GM18867 (cell line): Measurements from ENCODE around the gene RANBP10.

Experiments used
- ATAC-seq: cut with Tn5 transposase; IDR thresholded peaks from one replicate; pipeline ENCODE4 v1.9.1; 2021; ENCODE audit warnings: mild to moderate bottlenecking, moderate library complexity; ENCODE audit not compliant: unreplicated experiment

Gene RANBP10

DNA sequence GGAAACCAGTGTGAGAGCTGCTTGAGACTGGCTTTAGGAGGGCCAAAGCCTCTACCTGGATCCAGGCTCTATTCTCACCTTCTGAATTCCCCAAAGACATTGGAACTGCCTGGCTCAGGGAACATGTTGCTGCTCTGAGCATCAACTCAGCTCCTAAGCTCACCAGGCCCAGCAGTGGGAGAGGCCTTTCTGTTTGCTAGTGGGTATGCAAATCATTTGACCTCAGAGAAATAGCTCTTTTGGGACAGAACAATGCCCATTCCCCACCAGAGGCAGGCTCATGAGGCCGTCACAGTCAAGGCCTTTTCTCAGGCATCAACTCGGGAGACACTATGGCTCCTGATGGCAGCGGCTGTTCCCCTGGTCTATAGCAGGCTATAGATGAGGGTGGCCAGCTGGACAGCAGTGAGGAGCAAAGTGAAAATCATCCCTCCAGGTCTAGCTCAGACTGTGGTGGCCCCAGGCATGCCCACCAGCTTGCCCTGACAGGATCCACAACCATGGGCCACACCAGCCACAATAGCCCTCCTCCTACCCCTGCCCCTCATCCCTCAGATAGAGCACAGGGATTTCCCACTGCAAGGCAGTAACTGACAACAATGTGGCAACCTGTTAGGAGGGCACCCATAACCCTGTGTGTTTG, 56.8 kb downstream of the RANBP10 start:
- no peak for ATAC-seq

DNA sequence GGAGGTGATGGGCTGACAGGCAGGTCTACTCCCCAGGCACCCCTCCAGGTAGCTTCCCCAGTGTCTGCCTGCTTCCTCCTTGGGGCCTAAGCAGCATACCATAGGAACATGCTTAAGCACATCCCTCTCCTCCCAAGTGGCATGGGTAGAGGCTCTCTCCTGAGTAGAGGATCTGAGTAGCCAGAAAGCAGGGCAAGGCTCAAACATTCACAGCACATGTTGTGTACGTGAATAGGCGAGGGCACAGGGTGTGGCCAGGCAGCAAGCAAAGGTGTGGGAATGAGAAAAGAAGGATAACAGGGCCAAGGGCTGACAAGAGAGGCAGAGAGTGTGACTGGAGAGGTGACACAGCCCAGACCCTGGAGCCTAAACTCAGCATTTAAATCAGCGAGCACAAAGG, 57.5 kb downstream of the RANBP10 start:
- ATAC-seq, result no peak

DNA sequence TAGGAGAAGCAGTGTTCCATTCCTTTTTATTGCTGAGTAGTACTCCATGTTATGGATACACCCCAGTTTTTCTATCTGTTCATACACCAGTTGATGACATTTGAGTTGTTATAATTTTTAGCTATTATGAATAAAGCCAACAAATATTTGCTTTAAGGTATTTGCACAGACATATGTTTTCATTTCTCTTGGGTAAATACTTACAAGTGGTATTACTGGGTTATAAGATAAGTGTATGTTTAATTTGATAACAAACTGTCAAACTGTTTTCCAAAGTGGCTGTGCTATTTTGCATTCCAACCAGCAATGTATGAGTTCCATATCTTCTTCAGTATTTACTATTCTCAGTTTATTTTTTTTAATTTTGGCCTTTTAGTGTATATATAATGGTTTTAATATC, 59.5 kb downstream of the RANBP10 start:
- ATAC-seq, result no peak

- ATAC-seq, result no peak
Measured at GRCh38 chr16:67741118-67741517, 65.2 kb downstream of the RANBP10 start.

DNA sequence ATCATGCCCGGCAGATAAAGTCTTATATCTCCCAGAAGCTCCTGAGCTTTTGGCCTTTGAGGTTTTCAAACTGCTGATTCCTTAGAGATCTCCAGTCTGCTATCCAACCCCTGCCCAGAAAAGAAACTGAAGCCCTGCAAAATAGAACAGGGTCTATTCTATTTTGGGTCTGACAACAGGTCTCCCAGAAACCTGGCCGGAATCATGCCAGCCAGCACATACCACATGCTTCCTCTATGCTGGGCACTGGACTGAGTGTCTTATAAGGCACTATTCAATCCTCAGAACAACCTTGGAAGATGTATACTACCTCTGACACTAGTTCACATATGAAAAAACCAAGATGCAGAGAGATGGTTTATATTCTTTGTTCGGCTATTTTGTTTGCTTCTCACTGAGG, 66.0 kb downstream of the RANBP10 start:
- no peak for ATAC-seq

GRCh38 chr16:67736858-67737257, 69.5 kb downstream of the RANBP10 start:
- ATAC-seq, result no peak

GRCh38 chr16:67734731-67735201, 71.6 kb downstream of the RANBP10 start:
- ATAC-seq, result no peak

GRCh38 chr16:67733734-67734470, 72.5 kb downstream of the RANBP10 start:
- no peak for ATAC-seq

- no peak for ATAC-seq
Measured at GRCh38 chr16:67731753-67732095, 74.6 kb downstream of the RANBP10 start.

DNA sequence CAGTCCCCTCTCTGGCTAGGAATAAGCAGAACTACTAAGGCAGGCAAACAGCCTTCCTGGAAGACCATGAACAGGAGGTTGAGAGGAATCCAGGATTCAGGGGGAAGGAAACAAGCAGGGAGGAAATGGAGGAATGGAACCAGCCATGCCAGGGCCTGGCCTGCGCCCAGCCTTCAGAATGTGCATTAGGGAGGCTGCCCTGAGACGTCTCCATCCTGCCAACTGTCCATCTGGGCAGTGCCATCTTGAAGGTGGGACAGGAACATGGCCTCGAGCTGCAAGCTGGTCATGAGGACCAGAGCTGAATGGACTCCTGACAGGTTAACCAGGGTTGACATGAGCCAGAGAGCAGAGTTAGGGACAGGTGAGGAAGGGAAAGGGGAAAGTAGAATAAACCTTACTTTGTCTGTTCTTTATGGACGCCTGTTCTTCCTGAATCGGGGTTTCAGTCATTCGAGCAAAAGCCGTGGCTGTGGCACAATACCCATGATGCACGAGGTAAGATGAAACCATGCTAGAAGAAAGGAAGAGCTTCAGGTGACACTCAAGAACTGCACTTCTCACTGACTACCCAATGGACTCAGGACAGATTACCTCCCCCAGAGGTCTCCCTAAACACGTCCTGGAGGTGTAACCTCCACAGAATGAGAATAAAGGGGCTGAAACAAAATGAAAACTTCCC, 75.1 kb downstream of the RANBP10 start:
- ATAC-seq, result no peak

- no peak for ATAC-seq
Measured at GRCh38 chr16:67730326-67730725, 76.0 kb downstream of the RANBP10 start.

- no peak for ATAC-seq
Measured at GRCh38 chr16:67729636-67730248, 76.6 kb downstream of the RANBP10 start.

DNA sequence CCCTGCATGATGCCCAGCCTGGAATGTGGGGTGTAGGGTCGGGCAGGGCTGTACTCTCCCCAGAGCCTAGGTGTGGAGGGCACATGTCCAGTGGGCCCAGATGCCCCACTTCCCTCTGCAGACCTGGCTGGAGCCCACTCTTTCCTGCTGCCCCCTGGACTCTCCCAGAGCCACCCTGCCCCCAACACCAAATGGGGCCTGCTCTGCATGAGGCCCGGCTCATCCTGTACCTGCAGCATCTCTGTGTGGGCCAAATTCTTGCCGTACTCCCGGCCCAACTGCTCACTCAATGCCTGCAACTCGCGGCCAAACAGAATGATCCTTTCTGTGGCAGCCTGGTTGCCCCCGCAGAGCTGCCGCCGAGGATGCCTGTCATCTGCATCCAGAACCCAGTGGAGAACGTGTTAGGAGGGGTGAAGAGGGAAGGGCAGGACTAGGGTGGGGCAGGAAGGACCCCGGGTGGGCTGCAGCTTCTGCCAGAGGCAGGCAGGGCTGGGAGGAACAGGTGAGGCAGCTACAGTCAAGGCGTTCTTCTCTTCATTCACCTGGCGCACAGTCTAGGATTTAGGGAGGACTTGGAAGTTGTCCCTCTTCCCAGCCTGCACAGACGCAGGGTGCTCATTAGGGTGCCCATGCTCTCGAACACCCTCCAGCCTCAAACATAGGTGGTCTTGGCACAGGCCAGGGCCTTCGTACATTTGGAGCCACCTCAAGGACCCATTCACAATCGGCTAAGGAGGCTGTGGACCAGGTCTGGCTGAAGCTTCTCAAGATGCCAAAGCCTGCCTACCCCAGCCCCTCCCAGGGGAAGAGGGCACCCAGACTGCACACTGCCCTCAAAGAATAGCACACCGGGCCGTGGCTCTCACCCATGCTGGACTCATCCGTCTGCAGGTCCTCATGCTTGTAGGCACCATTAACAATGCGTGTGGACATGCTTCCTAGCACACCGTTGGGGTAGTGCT, 78.6 kb downstream of the RANBP10 start:
- ATAC-seq, result no peak

DNA sequence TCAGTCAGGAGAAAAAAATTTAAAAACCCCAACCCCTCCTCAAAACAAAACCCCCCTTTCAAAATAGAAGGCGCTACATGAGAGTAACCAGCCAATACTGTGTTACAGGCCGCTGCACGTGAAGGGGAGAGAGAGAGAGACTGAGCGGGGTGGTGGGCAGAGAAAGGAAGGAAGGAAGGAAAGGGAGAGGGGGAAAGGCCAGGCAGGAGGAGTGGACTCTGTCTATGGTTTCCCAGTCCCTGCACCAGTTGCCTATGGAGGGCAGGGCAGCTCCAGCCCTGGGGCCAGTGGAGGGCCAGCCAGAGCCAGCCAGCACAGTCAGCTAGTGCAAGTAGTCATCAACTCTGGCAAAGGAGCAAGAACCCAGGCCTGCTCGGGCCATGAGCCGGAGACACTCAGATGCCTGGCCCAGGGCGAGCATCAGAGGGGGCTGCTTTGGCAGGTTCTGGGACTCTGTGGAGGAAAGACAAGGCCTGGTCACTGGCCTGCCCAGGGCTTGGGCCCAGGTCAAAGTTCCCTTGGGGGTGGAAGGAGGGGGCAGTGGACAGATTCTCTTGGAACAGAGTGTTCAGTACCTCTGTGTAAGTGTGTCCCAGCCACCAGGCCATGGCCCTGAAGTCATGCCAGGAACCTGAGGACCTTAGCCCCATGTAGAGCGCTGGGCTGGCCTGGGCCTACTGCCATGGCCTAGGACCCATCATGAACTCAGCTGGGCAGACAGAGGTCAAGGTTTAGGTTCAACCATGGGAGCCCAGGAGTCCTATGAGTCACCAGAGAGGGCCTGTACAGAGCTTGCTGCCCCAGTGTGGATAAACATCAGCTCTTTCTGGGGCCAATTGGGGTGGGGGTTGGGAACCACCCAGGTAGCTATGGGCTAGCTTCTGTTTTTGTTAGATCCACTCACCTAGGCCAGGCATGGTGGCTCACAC, 80.0 kb downstream of the RANBP10 start:
- ATAC-seq, result no peak

GRCh38 chr16:67723911-67724305, 82.5 kb downstream of the RANBP10 start:
- no peak for ATAC-seq

GRCh38 chr16:67723151-67723910, 83.0 kb downstream of the RANBP10 start:
- no peak for ATAC-seq

GRCh38 chr16:67720236-67720635, 86.1 kb downstream of the RANBP10 start:
- no peak for ATAC-seq

DNA sequence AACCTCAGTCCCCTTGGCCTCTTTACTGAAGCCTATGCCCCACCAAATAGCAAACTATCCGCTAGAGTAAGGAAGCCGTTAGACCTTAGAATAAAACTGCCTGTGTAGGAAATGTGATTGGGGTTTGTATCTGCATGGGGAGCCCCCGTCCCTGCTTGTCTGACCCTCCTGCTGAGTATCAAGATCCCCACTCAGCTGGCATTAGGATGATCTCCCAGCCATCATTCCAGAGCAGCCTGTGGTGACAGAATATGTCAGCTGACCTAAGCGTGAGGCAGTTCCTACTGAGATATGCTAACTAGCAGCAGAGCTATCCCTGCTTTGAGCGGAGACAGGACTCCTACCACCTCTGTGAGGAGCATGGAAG, 86.6 kb downstream of the RANBP10 start:
- peak; percentile 22 for ATAC-seq
